HL-60 (cell line): Measurements from ENCODE around the gene SERPIND1.
"Not testable (repeated sequence)": the region's sequence is repeated elsewhere in the genome, so short reads cannot be mapped to it uniquely, and the experiment has no call there.

Experiments
- DNase-seq, 2 experiments: peaks; one replicate each; pipeline ENCODE4 v3.0.0-alpha.2; 2010 to 2020; ENCODE audit warnings: low read depth in 1 of 2, low spot score in 1 of 2
- H3K27ac ChIP-seq: fragments of 250-450 bp; sonication (Bioruptor Pico); replicated peaks from 2 replicates; pipeline ENCODE4 v1.5.1; 2020; ENCODE audit warnings: mild to moderate bottlenecking, moderate library complexity
- H3K27me3 ChIP-seq: fragments of 250-450 bp; sonication (Bioruptor Pico); 2 replicates; pipeline ENCODE4 v1.5.1; 2021; ENCODE audit warnings: mild to moderate bottlenecking, moderate library complexity; ENCODE audit not compliant: insufficient read depth, poor library complexity, severe bottlenecking
- H3K4me3 ChIP-seq: replicated peaks from 2 replicates; pipeline ENCODE4 v1.5.1; 2011; ENCODE audit warnings: mild to moderate bottlenecking, control low read depth, low read length; ENCODE audit not compliant: insufficient read depth
- GABPA ChIP-seq: IDR thresholded peaks from 2 replicates; pipeline ENCODE4 v1.6.1; 2012; ENCODE audit warnings: low read depth
- POLR2AphosphoS5 ChIP-seq: IDR thresholded peaks from 2 replicates; pipeline ENCODE4 v1.6.1; 2012; ENCODE audit warnings: low read depth
- REST ChIP-seq: IDR thresholded peaks from 2 replicates; pipeline ENCODE4 v1.6.1; 2012; ENCODE audit warnings: low read depth; ENCODE audit not compliant: insufficient replicate concordance
- SPI1 ChIP-seq: IDR thresholded peaks from 2 replicates; pipeline ENCODE4 v1.6.1; 2012; ENCODE audit warnings: low read depth, mild to moderate bottlenecking, borderline replicate concordance
- TF ChIP-seq, protein P1 (sequence below): IDR thresholded peaks from one replicate; pipeline ENCODE4 v1.5.1; 2011; ENCODE audit warnings: low read length, control low read depth, inconsistent platforms; ENCODE audit not compliant: insufficient read depth

SERPIND1 gene

GRCh38 chr22:20823264-20823663, 49.4 kb downstream of the SERPIND1 start:
- no peak overlapping the region for H3K4me3 ChIP-seq
- TF ChIP-seq SPI1 (no peak), GABPA (no peak), POLR2AphosphoS5 (no peak), REST (no peak)
- TF ChIP-seq, protein P1, sequence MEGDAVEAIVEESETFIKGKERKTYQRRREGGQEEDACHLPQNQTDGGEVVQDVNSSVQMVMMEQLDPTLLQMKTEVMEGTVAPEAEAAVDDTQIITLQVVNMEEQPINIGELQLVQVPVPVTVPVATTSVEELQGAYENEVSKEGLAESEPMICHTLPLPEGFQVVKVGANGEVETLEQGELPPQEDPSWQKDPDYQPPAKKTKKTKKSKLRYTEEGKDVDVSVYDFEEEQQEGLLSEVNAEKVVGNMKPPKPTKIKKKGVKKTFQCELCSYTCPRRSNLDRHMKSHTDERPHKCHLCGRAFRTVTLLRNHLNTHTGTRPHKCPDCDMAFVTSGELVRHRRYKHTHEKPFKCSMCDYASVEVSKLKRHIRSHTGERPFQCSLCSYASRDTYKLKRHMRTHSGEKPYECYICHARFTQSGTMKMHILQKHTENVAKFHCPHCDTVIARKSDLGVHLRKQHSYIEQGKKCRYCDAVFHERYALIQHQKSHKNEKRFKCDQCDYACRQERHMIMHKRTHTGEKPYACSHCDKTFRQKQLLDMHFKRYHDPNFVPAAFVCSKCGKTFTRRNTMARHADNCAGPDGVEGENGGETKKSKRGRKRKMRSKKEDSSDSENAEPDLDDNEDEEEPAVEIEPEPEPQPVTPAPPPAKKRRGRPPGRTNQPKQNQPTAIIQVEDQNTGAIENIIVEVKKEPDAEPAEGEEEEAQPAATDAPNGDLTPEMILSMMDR: no peak
- H3K27ac ChIP-seq: no peak overlapping the region
- no peaks in the 10 kb centered on the region for H3K27me3 ChIP-seq
- no peak for DNase-seq

DNA sequence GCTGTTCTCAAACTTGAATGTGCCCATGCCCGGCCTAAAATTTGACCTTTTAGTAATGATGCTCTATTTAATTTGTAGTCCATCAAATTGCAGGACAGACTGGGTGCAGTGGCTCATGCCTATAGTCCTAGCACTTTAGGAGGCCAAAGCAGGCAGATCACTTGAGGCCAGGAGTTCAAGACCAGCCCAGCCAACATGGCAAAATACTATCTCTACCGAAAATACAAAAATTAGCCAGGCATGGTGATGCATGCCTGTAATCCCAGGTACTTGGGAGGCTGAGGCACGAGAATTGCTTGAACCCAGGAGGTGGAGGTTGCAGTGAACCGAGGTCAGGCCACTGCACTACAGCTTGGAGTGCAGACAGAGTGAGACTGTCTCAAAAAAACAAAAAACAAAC, 51.3 kb downstream of the SERPIND1 start:
- DNase-seq, H3K4me3 ChIP-seq, H3K27ac ChIP-seq, H3K27me3 ChIP-seq: not testable (repeated sequence)

GRCh38 chr22:20825624-20826023, 51.7 kb downstream of the SERPIND1 start:
- Histone ChIP-seq H3K27me3 (no peaks in the 10 kb centered on the region), H3K27ac (no peak overlapping the region), H3K4me3 (no peak overlapping the region)
- no peak for DNase-seq
- TF ChIP-seq, protein P1: no peak
- TF ChIP-seq GABPA: no peak
- TF ChIP-seq REST: no peak
- TF ChIP-seq POLR2AphosphoS5: no peak

DNA sequence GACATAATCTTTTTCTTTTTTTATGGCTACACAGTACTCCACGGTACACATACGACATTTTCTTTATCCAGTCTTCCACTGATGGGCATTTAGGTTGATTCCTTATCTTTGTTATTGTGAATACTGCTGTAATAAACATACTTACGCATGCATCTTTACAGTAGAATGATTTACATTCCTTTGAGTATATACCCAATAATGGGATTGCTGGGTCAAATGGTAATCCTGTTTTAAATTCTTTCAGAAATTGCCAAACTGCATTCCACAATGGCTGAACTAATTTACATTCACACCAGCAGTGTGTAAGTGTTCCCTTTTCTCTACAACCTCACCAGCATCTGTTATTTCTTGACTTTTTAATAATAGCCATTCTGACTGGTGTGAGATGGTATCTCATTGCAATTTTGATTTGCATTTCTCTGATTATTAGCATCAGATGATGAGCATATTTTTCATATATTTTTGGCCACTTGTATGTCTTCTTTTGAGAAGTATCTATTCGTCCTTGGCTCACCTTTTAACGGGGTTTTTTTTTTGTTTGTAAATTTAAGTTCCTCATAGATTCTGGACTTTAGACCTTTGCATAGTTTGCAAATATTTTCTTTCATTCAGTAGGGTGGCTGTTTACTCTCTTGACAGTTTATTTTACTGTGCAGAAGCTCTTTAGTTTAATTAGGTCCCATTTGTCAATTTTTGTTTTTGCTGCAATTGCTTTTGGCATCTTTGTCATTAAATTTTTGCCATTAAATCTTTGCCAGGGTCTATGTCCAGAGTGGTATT, 52.6 kb downstream of the SERPIND1 start:
- H3K4me3 ChIP-seq, H3K27me3 ChIP-seq, DNase-seq, H3K27ac ChIP-seq: not testable (repeated sequence)

DNA sequence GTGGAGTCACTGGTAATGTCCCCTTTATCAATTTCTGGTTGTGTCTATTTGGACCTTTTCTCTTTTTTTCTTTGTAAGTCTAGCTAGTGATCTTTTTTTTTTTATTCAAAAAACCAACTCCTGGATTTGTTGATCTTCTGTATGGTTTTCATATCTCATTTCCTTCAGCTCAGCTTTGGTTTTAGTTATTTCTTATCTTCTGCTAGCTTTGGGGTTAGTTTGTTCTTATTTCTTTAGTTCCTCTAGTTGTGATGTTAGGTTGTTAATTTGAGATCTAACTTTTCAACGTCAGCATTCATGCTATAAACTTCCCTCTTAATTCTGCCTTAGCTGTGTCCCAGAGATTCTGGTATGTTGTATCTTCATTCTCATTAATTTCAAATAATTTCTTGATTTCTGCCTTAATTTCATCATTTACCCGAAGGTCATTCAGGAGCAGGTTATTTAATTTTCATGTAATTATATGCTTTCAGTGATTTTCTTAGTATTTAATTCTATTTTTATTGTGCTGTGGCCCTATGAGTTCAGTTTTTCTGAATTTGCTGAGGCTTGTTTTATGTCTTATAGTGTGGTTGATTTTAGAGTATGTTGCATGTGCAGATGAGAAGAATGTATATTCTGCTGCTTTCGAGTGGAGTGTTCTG, 55.7 kb downstream of the SERPIND1 start:
- no peak for DNase-seq
- no peak for TF ChIP-seq SPI1
- TF ChIP-seq, protein P1: no peak
- no peak for TF ChIP-seq POLR2AphosphoS5
- no peak for TF ChIP-seq REST
- no peak for TF ChIP-seq GABPA
- H3K27me3 ChIP-seq: no peaks in the 10 kb centered on the region
- H3K4me3 ChIP-seq: no peak overlapping the region
- H3K27ac ChIP-seq: no peak overlapping the region
